IMR-90 (cell line): ENCODE measurements around the gene FTO. TPM values are rescaled to one million over a fixed set of nuclear protein-coding genes. Genes with fewer than 3 reads are reported as not detected.

Experiments
- ATAC-seq: fragments of 200-7000 bp; cut with Tn5 transposase; 2 replicates; pipeline ENCODE4 v1.9.1; 2020; ENCODE audit warnings: low read depth, mild to moderate bottlenecking, moderate library complexity
- BruUV-seq: library from RNA; stranded (reverse); fragments of 400-500 nt; replicated peaks from 2 replicates; lab custom pipeline; 2021; lab: Mats Ljungman, UMichigan
- CTCF ChIA-PET: fragments of 300-600 bp; formaldehyde crosslinking; extraction: SDS; loops from one replicate; lab custom pipeline; 2021; ENCODE audit warnings: antibody characterized with exemption; lab: Yijun Ruan, JAX
- POLR2A ChIA-PET: fragments of 300-600 bp; sonication (Branson Sonifier 250); formaldehyde crosslinking; loops from one replicate; lab custom pipeline; 2022; ENCODE audit warnings: antibody characterized with exemption; ENCODE audit not compliant: unreplicated experiment; lab: Charles Lee
- DNase-seq: peaks from one replicate; pipeline ENCODE4 v3.0.0; 2013
- H2AFZ ChIP-seq: replicated peaks from 2 replicates; pipeline ENCODE3; 2013; ENCODE audit warnings: low read length, mild to moderate bottlenecking; ENCODE audit not compliant: poor library complexity
- H2AK5ac ChIP-seq: 2 replicates; pipeline ENCODE4 v1.6.1; 2013; ENCODE audit warnings: low read depth, low read length, inconsistent platforms
- H2AK9ac ChIP-seq: replicated peaks from 2 replicates; pipeline ENCODE3; 2013; ENCODE audit warnings: mild to moderate bottlenecking, low read depth, low read length, moderate library complexity; ENCODE audit not compliant: poor library complexity
- H2BK120ac ChIP-seq: 2 replicates; pipeline ENCODE4 v1.6.1; 2013; ENCODE audit warnings: low read depth, low read length, inconsistent platforms
- H2BK15ac ChIP-seq: 3 replicates; pipeline ENCODE4 v1.6.1; 2013; ENCODE audit warnings: low read depth, low read length, inconsistent platforms
- H2BK20ac ChIP-seq: 2 replicates; pipeline ENCODE4 v1.6.1; 2013; ENCODE audit warnings: low read depth, mild to moderate bottlenecking, inconsistent platforms, low read length, moderate library complexity
- H2BK5ac ChIP-seq: 2 replicates; pipeline ENCODE4 v1.6.1; 2013; ENCODE audit warnings: mild to moderate bottlenecking, low read depth, low read length, inconsistent platforms; ENCODE audit not compliant: poor library complexity, severe bottlenecking
- H3K14ac ChIP-seq: replicated peaks from 2 replicates; pipeline ENCODE4 v1.6.1; 2013; ENCODE audit warnings: low read depth, low read length, inconsistent platforms
- H3K18ac ChIP-seq: 2 replicates; pipeline ENCODE4 v1.6.1; 2013; ENCODE audit warnings: low read depth, low read length, control low read depth
- H3K23ac ChIP-seq: 2 replicates; pipeline ENCODE4 v1.6.1; 2013; ENCODE audit warnings: low read depth, low read length, inconsistent platforms
- H3K27ac ChIP-seq: 2 replicates; pipeline ENCODE4 v1.5.1; 2013; ENCODE audit warnings: mild to moderate bottlenecking, control low read depth, low read length; ENCODE audit not compliant: insufficient read depth
- H3K27me3 ChIP-seq: 2 replicates; pipeline ENCODE4 v1.6.1; 2013; ENCODE audit warnings: low read length; ENCODE audit not compliant: control insufficient read depth, insufficient read depth
- H3K36me3 ChIP-seq: 2 replicates; pipeline ENCODE4 v1.6.1; 2013; ENCODE audit warnings: low read length, mixed read lengths; ENCODE audit not compliant: control insufficient read depth, insufficient read depth
- H3K4ac ChIP-seq: 2 replicates; pipeline ENCODE4 v1.6.1; 2013; ENCODE audit warnings: low read depth, low read length, inconsistent platforms
- H3K4me1 ChIP-seq: 2 replicates; pipeline ENCODE4 v1.6.1; 2013; ENCODE audit warnings: low read length, mixed read lengths; ENCODE audit not compliant: control insufficient read depth, insufficient read depth
- H3K4me2 ChIP-seq: 2 replicates; pipeline ENCODE4 v1.6.1; 2013; ENCODE audit warnings: low read depth, mild to moderate bottlenecking, control low read depth, low read length, moderate library complexity
- H3K4me3 ChIP-seq: 2 replicates; pipeline ENCODE4 v1.5.1; 2013; ENCODE audit warnings: low read depth, mild to moderate bottlenecking, control low read depth, low read length, moderate library complexity; ENCODE audit not compliant: insufficient read depth
- H3K56ac ChIP-seq: 2 replicates; pipeline ENCODE4 v1.6.1; 2013; ENCODE audit warnings: low read length, inconsistent platforms; ENCODE audit not compliant: insufficient read depth; ENCODE audit errors: extremely low read depth
- H3K79me1 ChIP-seq, 2 experiments: 2 replicates each; pipeline ENCODE4 v1.6.1; 2013; ENCODE audit warnings: low read length in 2 of 2, inconsistent platforms in 1 of 2, low read depth in 1 of 2
- H3K9ac ChIP-seq: 2 replicates; pipeline ENCODE4 v1.6.1; 2013; ENCODE audit warnings: low read depth, low read length, control low read depth
- H3K9me1 ChIP-seq: 2 replicates; pipeline ENCODE4 v1.6.1; 2013; ENCODE audit warnings: low read length, inconsistent platforms; ENCODE audit not compliant: insufficient read depth
- H3K9me3 ChIP-seq: 2 replicates; pipeline ENCODE4 v1.6.1; 2013; ENCODE audit warnings: low read length; ENCODE audit not compliant: control insufficient read depth, insufficient read depth
- H4K20me1 ChIP-seq: 2 replicates; pipeline ENCODE4 v1.6.1; 2013; ENCODE audit warnings: low read length, inconsistent platforms; ENCODE audit not compliant: insufficient read depth
- H4K5ac ChIP-seq: 2 replicates; pipeline ENCODE4 v1.6.1; 2013; ENCODE audit warnings: mild to moderate bottlenecking, low read depth, low read length, control low read depth
- H4K8ac ChIP-seq, 2 experiments: 2 replicates each; pipeline ENCODE4 v1.6.1; 2013; ENCODE audit warnings: low read depth in 2 of 2, low read length in 2 of 2, control low read depth in 1 of 2, inconsistent platforms in 1 of 2
- H4K91ac ChIP-seq: 2 replicates; pipeline ENCODE4 v1.6.1; 2013; ENCODE audit warnings: low read depth, low read length, inconsistent platforms; ENCODE audit not compliant: insufficient read depth
- BHLHE40 ChIP-seq: fragments of 150-350 bp; IDR thresholded peaks from 2 replicates; pipeline ENCODE4 v1.6.1; 2016; ENCODE audit warnings: mild to moderate bottlenecking, low read depth, low read length
- CEBPB ChIP-seq: IDR thresholded peaks from 2 replicates; pipeline ENCODE4 v1.6.1; 2012; ENCODE audit warnings: low read depth, low read length, improper control_type of control experiment
- CHD1 ChIP-seq: IDR thresholded peaks from 2 replicates; pipeline ENCODE4 v1.6.1; 2012; ENCODE audit warnings: low read depth, low read length, improper control_type of control experiment
- CTCF ChIP-seq: conservative IDR thresholded peaks from 2 replicates; pipeline ENCODE4 v1.5.1; 2012; ENCODE audit warnings: mild to moderate bottlenecking, low read depth, low read length, improper control_type of control experiment
- ELK1 ChIP-seq: fragments of 150-350 bp; IDR thresholded peaks from 2 replicates; pipeline ENCODE4 v1.6.1; 2016; ENCODE audit warnings: low read depth, mild to moderate bottlenecking, low read length, moderate library complexity, borderline replicate concordance
- FOS ChIP-seq: fragments of 150-350 bp; IDR thresholded peaks from 2 replicates; pipeline ENCODE4 v1.6.1; 2016; ENCODE audit warnings: low read depth, low read length
- MAFK ChIP-seq: IDR thresholded peaks from 2 replicates; pipeline ENCODE4 v1.6.1; 2012; ENCODE audit warnings: low read depth, low read length, improper control_type of control experiment
- MAZ ChIP-seq: IDR thresholded peaks from 2 replicates; pipeline ENCODE4 v1.6.1; 2012; ENCODE audit warnings: low read depth, mild to moderate bottlenecking, low read length, improper control_type of control experiment, moderate library complexity, borderline replicate concordance
- MXI1 ChIP-seq: IDR thresholded peaks from 2 replicates; pipeline ENCODE4 v1.6.1; 2012; ENCODE audit warnings: low read depth, mild to moderate bottlenecking, low read length, moderate library complexity, borderline replicate concordance
- NFE2L2 ChIP-seq: fragments of 150-350 bp; IDR thresholded peaks from 2 replicates; pipeline ENCODE4 v1.6.1; 2016; ENCODE audit warnings: low read depth, mild to moderate bottlenecking, low read length
- POLR2A ChIP-seq: IDR thresholded peaks from 2 replicates; pipeline ENCODE4 v1.6.1; 2012; ENCODE audit warnings: mild to moderate bottlenecking, low read depth, low read length
- RAD21 ChIP-seq: IDR thresholded peaks from 2 replicates; pipeline ENCODE4 v1.6.1; 2012; ENCODE audit warnings: low read length, improper control_type of control experiment
- RCOR1 ChIP-seq: IDR thresholded peaks from 2 replicates; pipeline ENCODE4 v1.6.1; 2012; ENCODE audit warnings: mild to moderate bottlenecking, low read length, improper control_type of control experiment; ENCODE audit not compliant: insufficient replicate concordance
- RFX5 ChIP-seq: IDR thresholded peaks from 2 replicates; pipeline ENCODE4 v1.8.0; 2012; ENCODE audit warnings: low read depth, mild to moderate bottlenecking, low read length, moderate library complexity
- SMC3 ChIP-seq: fragments of 150-350 bp; IDR thresholded peaks from 2 replicates; pipeline ENCODE4 v1.6.1; 2016; ENCODE audit warnings: low read depth, mild to moderate bottlenecking, antibody characterized with exemption, low read length, moderate library complexity
- USF2 ChIP-seq: fragments of 150-350 bp; IDR thresholded peaks from 2 replicates; pipeline ENCODE4 v1.6.1; 2017; ENCODE audit warnings: mild to moderate bottlenecking, antibody characterized with exemption, low read length, low read depth
- WGBS, 2 experiments: methylation state at CpG; one replicate each; pipeline versions ENCODE4 v1.1.5 to v1.1.7; 2013; ENCODE audit warnings: missing lambda C conversion rate in 2 of 2; ENCODE audit not compliant: insufficient read length in 1 of 2; ENCODE audit errors: extremely low coverage in 2 of 2; 5-methylcytosine and 5-hydroxymethylcytosine counted together
- dilution Hi-C: fragments of 300-500 bp; cut with HindIII; formaldehyde crosslinking; loops from one replicate; pipeline ENCODE4 v1.14.3; 2018; ENCODE audit warnings: low sequenced_read_pairs; ENCODE audit not compliant: unreplicated experiment
- in situ Hi-C: fragments of 300-500 bp; cut with MboI; formaldehyde crosslinking; loops from 3 replicates; pipeline ENCODE4 v1.14.3; 2019; ENCODE audit warnings: low sequenced_read_pairs, inconsistent platforms, mixed read lengths
- intact Hi-C: fragments of 100-400 bp; cut with micrococcal nuclease; formaldehyde crosslinking; loops from 2 replicates; pipeline ENCODE4 v1.10.0; 2022
- polyA plus RNA-seq, 3 experiments: library from polyadenylated mRNA; depleted of rRNA; stranded (reverse); fragments of >200 nt; gene quantifications; 2 replicates each; pipeline ENCODE4 v1.2.3, GENCODE V29; 2012; ENCODE audit warnings: low replicate concordance in 1 of 3
- total RNA-seq: library from RNA; depleted of rRNA; stranded (reverse); fragments of >200 nt; gene quantifications from 2 replicates; pipeline ENCODE4 v1.2.3, GENCODE V29; 2012

FTO gene
- total and polyA plus RNA-seq, 2 of the 4 experiments (the other 2 are of a cell fraction): 70.3 to 132 TPM

- H3K4me1 ChIP-seq: no peaks in the 10 kb centered on the region
- no peaks in the 10 kb centered on the region for H4K20me1 ChIP-seq
- no peak overlapping the region for H4K8ac ChIP-seq
- H2AFZ ChIP-seq: no peak overlapping the region
- H3K4me2 ChIP-seq: no peak overlapping the region
- no peak overlapping the region for H3K4ac ChIP-seq
- intact Hi-C loops: no loop called here
- in situ Hi-C loops: no loop called here
- ChIA-PET CTCF (no interaction called here), POLR2A (interaction anchor here (0.6 kb wide), 1 partner anchor 16 kb away, joined by 3 read pairs; no protein-coding TSS in a partner anchor)
- H3K27ac ChIP-seq: no peak overlapping the region
- no peak overlapping the region for H2BK120ac ChIP-seq
- H4K5ac ChIP-seq: no peak overlapping the region
- H3K56ac ChIP-seq: no peak overlapping the region
- no peak overlapping the region for H4K91ac ChIP-seq
- H3K9me3 ChIP-seq: no peaks in the 10 kb centered on the region
- H3K9ac ChIP-seq: no peak overlapping the region
- H3K79me1 ChIP-seq: no peaks in the 10 kb centered on the region
- no peak overlapping the region for H2AK9ac ChIP-seq
- DNase-seq (no peak), ATAC-seq (no peak)
- no peak overlapping the region for H2BK20ac ChIP-seq
- H3K9me1 ChIP-seq: no peaks in the 10 kb centered on the region
- peaks cover 17% of the 10 kb centered on the region for H3K27me3 ChIP-seq
- TF ChIP-seq USF2: no peak
- no peak for TF ChIP-seq CTCF
- no peak for TF ChIP-seq MAFK
- no peak for TF ChIP-seq CHD1
- no peak for TF ChIP-seq RCOR1
- TF ChIP-seq ELK1: no peak
- TF ChIP-seq POLR2A: no peak
- no peak for TF ChIP-seq NFE2L2
- TF ChIP-seq FOS: no peak
- TF ChIP-seq BHLHE40: no peak
- TF ChIP-seq RAD21: no peak
- TF ChIP-seq SMC3: no peak
- no peak for TF ChIP-seq MXI1
- TF ChIP-seq CEBPB: no peak
- no peak for TF ChIP-seq RFX5
- TF ChIP-seq MAZ: no peak
- BruUV-seq: no TSS peak
- no peak overlapping the region for H2AK5ac ChIP-seq
- H3K36me3 ChIP-seq: no peaks in the 10 kb centered on the region
- no peak overlapping the region for H2BK5ac ChIP-seq
- H2BK15ac ChIP-seq: no peak overlapping the region
- H3K4me3 ChIP-seq: no peak overlapping the region
- WGBS, 2 experiments: no CpG with 5 or more reads among the region's 4 CpGs
- no peak overlapping the region for H3K18ac ChIP-seq
- dilution Hi-C loops: no loop called here
- no peak overlapping the region for H3K14ac ChIP-seq
- H3K23ac ChIP-seq: no peak overlapping the region
Measured at GRCh38 chr16:54143410-54143809, 439.5 kb downstream of the FTO start.
